ENCODE data around the gene FUT9. TPM values are rescaled to one million over a fixed set of nuclear protein-coding genes. Genes with fewer than 3 reads are reported as not detected.
"Not testable (repeated sequence)": the region's sequence is repeated elsewhere in the genome, so short reads cannot be mapped to it uniquely, and the experiment has no call there.

FUT9 gene
- total RNA-seq, 1 donor from 2014 or later: not detected

DNA sequence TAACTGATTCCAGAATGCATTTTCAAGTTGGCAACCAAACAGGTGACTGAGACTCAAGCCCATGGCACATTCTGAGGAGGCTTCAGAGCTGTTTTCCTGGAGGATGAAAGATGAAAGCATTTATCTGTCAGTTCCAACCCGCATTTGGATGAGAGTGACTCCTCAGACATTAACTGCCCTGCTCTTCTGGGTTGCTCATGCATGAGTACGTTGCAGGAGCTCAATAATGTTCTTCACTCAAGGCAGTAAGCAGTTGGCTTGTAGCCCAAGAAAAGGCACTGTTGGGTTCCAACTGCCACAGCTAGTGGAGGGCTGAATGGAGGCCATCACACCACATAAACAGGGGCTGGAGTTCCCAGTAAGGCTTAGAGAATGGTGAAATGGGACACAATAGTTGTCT, 155.3 kb downstream of the FUT9 start:
- no peak for ATAC-seq
- DNase-seq (ENCODE audit: low spot score): no peak

GRCh38 chr6:96184798-96185197, 169.0 kb downstream of the FUT9 start:
- DNase-seq (ENCODE audit: low spot score): no peak
- no peak for ATAC-seq

DNA sequence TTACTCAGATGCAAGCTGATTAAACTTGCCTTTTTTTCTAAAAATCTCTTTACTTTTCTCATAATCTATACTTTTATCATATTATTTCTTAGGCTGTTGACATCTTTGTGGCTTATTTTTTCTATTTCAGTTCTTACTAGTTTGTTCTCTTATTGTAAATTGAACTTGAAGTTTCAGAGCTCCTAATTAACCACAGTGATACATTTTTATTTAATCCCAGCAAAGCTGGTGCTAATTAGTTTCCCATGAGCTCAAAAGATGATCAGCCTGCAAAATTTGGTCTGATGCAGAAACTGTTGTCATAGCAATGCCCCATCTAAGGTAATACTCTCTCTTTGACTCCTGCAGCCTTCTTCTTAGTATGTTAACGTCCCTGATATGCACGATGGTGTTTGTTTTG, 170.3 kb downstream of the FUT9 start:
- ATAC-seq (no peak), DNase-seq (ENCODE audit: low spot score) (no peak)

- ATAC-seq (no peak), DNase-seq (ENCODE audit: low spot score) (no peak)
These were observed 170.9 kb downstream of the FUT9 start for GRCh38 chr6:96186516-96187195.

DNA sequence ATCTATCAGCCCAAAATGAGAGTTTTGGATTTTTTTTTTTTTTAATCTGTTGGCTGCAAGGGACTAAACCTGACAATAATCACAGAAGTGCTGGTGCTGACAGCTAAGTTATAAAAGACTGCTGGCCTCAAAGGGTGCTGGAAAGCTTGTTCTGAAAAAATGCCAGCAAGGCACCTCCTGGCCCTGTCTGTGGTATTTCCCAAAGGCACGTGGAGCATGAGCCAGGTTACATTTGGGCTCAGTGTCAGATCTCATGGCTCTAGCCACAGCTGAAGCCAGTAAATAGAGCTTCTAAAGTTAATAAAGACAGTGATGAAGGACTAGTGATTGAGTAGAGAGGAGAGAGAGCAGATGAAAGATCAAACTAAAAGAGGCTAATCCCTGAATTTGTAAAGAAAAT, 178.9 kb downstream of the FUT9 start:
- no peak for DNase-seq (ENCODE audit: low spot score)
- ATAC-seq: no peak

GRCh38 chr6:96195272-96195671, 179.5 kb downstream of the FUT9 start:
- ATAC-seq: no peak
- DNase-seq (ENCODE audit: low spot score): no peak

- DNase-seq (ENCODE audit: low spot score) (no peak), ATAC-seq (no peak)
These were observed 180.9 kb downstream of the FUT9 start for GRCh38 chr6:96196633-96197032.

- ATAC-seq: no peak
These were observed 181.5 kb downstream of the FUT9 start for GRCh38 chr6:96197241-96197640.

GRCh38 chr6:96202571-96202970, 186.8 kb downstream of the FUT9 start:
- ATAC-seq (no peak), DNase-seq (ENCODE audit: low spot score) (no peak)

More at GRCh38 chr6:96197241-96197640, 181.5 kb downstream of the FUT9 start:
- no peak for DNase-seq (ENCODE audit: low spot score)

DNA sequence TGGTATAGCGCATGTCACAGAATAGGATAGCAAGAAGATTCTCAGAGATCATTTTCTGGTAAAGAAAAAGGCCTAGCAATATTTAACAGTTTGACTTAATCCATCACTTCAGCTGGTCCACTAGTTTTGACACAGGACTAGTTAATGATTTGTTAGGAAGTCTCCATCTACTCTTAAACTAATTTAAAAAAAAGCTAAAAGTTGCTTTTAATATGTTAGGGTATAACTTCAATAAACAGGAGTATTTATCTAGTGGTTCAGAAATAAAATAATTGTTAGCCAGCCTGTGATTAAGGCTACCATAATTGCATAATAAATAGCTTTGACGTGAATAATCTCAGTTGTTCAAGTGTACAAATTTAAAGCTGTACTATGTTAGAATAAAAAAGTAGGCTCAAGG, 195.6 kb downstream of the FUT9 start:
- no peak for ATAC-seq
- no peak for DNase-seq (ENCODE audit: low spot score)

DNA sequence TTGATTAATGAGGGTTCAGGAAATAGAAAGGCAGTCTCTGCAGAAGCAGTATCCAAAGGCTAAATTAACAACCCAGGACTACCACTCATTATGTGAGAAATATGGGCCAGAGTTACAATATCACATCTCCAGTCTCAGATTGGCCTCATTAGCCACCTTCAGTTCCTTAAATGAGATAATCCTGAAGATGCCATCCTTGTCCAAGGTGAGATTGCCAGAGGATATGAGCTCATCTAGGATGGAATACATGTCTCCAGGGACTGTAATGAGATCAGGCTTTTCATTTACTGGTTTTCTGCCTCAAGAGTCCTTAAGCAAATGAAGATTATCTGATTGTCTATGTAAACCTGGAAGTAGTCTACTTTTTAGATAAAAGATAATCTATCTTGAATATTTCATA, 196.3 kb downstream of the FUT9 start:
- no peak for ATAC-seq
- DNase-seq (ENCODE audit: low spot score): no peak

DNA sequence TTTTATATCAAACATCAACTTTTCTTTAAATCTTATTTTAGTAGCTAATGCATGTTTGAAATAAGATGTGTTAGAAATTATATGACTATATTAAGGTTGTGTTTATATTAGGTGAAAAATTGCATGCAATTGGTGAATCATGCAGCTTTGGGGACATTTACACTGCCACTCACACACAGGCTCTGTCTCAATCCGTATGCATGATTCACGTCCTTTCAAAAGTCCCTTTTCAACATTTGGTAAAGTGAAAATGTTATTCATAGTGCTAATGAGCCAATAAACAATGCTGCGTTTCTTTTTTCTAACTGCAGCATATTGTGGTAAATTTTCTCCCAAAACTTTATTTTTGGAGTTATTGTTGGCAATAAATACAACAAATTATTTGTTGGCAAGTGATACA, 198.0 kb downstream of the FUT9 start:
- DNase-seq (ENCODE audit: low spot score) (no peak), ATAC-seq (no peak)

- DNase-seq (ENCODE audit: low spot score) (no peak), ATAC-seq (no peak)
These were observed 207.9 kb downstream of the FUT9 start for GRCh38 chr6:96223695-96224094.

DNA sequence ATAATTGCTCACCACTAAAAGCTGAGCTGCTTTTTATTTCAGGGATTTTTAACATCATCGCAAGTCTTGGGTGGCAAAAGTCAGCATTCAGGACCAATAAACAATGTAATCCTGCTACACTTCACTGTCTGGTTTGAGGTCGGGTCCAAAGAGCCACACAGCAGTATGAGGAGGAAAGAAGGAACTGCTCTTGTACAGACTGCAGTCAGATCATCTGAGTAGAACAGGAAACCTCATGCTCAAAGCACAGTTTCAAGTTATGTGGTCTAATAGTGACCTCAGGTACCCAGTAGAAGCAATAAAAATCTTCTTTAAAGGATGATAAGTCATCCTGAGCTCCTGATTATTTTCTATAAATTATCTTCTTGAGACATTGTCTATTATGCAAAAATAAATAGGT, 211.4 kb downstream of the FUT9 start:
- ATAC-seq: no peak
- no peak for DNase-seq (ENCODE audit: low spot score)

- DNase-seq (ENCODE audit: low spot score) (no peak), ATAC-seq (no peak)
These were observed 218.7 kb downstream of the FUT9 start for GRCh38 chr6:96234444-96234843.

DNA sequence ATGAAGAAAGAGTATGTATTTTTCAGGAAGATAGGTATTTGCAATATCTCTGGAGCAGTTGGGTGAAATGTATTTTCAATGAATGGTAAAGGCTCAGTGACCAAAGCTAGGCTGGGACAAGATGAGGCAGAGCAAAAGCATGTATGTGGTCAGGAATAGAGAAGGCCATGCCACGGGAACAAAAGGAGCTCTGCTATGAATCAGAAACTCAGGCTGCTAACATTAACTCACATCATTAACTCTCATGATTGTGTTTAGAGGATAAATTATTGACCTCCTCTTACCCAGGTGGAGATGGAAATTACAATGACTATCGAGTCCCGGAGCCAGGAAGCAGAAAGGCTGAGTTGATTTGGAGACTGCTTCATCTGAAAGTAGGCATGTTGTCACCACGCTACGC, 220.2 kb downstream of the FUT9 start:
- DNase-seq (ENCODE audit: low spot score) (no peak), ATAC-seq (no peak)

DNA sequence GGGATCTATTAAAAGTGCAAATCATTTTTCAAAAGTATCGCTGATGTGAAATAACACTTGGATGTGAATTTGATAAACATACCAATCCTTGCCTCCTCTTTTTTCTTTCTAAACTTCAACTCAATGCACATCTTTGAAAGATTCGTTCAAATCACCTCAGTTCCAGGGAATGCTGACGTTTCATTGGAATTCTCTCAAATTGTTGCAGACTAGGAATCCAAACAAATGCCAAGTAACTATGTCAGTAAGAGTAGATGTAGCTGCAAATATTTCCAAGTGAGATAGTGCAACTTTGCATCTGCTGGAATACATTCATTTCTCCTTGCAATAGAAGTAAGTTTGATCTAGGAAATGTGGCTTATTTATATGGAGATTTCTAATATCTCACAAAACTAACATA, 220.7 kb downstream of the FUT9 start:
- DNase-seq (ENCODE audit: low spot score): no peak
- ATAC-seq: no peak

- no peak for DNase-seq (ENCODE audit: low spot score)
- ATAC-seq: no peak
These were observed 222.0 kb downstream of the FUT9 start for GRCh38 chr6:96237638-96238347.

GRCh38 chr6:96246563-96246962, 230.8 kb downstream of the FUT9 start:
- ATAC-seq (no peak), DNase-seq (ENCODE audit: low spot score) (no peak)

GRCh38 chr6:96249755-96250154, 234.0 kb downstream of the FUT9 start:
- no peak for ATAC-seq

DNA sequence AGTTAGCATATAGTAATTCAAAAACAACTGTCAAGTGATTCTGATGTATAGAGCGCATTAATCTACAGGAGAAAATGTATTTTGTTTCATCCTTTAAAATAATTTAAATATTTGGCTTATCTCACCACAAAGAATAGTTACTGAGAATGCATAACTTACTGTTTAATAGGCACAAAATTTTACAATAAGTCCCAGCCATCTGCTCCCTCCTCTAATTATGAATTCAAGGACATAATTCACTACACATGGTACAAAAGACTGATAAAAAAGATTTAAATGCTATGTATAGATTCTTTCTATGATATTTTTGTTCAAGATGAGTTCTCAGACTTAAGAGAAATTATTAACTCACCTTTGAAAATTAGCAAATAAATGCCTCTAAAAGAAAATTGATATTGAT, 242.0 kb downstream of the FUT9 start:
- no peak for ATAC-seq
- no peak for DNase-seq (ENCODE audit: low spot score)

More at GRCh38 chr6:96249755-96250154, 234.0 kb downstream of the FUT9 start:
- DNase-seq (ENCODE audit: low spot score): no peak

GRCh38 chr6:96260787-96261430, 245.1 kb downstream of the FUT9 start:
- not testable (repeated sequence) for ATAC-seq; DNase-seq (ENCODE audit: low spot score)
